Uterus (tissue), 2 donors: ENCODE measurements around the gene KLHL17.

Source experiments
- CTCF ChIP-seq, 4 experiments: fragments of 200-600 bp in 2 of 4; fragments of 450-650 bp in 2 of 4; sonication (generic) in 2 of 4; IDR thresholded peaks; one replicate each; pipeline ENCODE4 v1.5.1; 2016 to 2019; ENCODE audit warnings: antibody characterized with exemption in 4 of 4, mild to moderate bottlenecking in 2 of 4, moderate library complexity in 1 of 4
- POLR2A ChIP-seq, 2 donors: fragments of 450-650 bp; IDR thresholded peaks; one replicate each; pipeline ENCODE4 v1.6.1; 2016; ENCODE audit warnings: antibody characterized with exemption in 2 of 2, mild to moderate bottlenecking in 1 of 2, moderate library complexity in 1 of 2

GRCh38 chr1:1014799-1015681 lies 54.7 kb downstream of the KLHL17 start:
- TF ChIP-seq CTCF (IDR thresholded peaks at IDR 0.05) (peak in 2 of 4 experiments; percentile 8 to 34), POLR2A (IDR thresholded peaks at IDR 0.05) (no peak)
